ENCODE results near the gene SYT1.

- TF ChIP-seq POLR2A (IDR thresholded peaks at IDR 0.05): no peak
- TF ChIP-seq, protein P1, sequence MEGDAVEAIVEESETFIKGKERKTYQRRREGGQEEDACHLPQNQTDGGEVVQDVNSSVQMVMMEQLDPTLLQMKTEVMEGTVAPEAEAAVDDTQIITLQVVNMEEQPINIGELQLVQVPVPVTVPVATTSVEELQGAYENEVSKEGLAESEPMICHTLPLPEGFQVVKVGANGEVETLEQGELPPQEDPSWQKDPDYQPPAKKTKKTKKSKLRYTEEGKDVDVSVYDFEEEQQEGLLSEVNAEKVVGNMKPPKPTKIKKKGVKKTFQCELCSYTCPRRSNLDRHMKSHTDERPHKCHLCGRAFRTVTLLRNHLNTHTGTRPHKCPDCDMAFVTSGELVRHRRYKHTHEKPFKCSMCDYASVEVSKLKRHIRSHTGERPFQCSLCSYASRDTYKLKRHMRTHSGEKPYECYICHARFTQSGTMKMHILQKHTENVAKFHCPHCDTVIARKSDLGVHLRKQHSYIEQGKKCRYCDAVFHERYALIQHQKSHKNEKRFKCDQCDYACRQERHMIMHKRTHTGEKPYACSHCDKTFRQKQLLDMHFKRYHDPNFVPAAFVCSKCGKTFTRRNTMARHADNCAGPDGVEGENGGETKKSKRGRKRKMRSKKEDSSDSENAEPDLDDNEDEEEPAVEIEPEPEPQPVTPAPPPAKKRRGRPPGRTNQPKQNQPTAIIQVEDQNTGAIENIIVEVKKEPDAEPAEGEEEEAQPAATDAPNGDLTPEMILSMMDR (IDR thresholded peaks at IDR 0.05): no peak
- TF ChIP-seq POLR2AphosphoS5 (IDR thresholded peaks at IDR 0.05): no peak
Measured at GRCh38 chr12:78952552-78952929, 88.0 kb downstream of the SYT1 start.
